SKM-1 treated with dmso at 0.1 percent for 144 hours (cell line): ENCODE measurements around the gene SLC38A9.
A peak's percentile ranks its signal among the peaks of the same experiment; 100 is the strongest.
"Not testable (repeated sequence)": the region's sequence is repeated elsewhere in the genome, so short reads cannot be mapped to it uniquely, and the experiment has no call there.

Source experiments
- DNase-seq: peaks from one replicate; lab custom pipeline; 2025; ENCODE audit not compliant: unreplicated experiment; lab: John Stamatoyannopoulos, UW

The SLC38A9 gene

GRCh38 chr5:55706230-55706629 is 5.9 kb downstream of the SLC38A9 start:
- DNase-seq: no peak

- DNase-seq: peak; percentile 1
These were observed 9.4 kb downstream of the SLC38A9 start for GRCh38 chr5:55702598-55703345.

- DNase-seq: no peak
These were observed 10.5 kb downstream of the SLC38A9 start for GRCh38 chr5:55701462-55702103.

- no peak for DNase-seq
These were observed 11.4 kb downstream of the SLC38A9 start for GRCh38 chr5:55700745-55701144.

- no peak for DNase-seq
These were observed 13.0 kb downstream of the SLC38A9 start for GRCh38 chr5:55699041-55699688.

DNA sequence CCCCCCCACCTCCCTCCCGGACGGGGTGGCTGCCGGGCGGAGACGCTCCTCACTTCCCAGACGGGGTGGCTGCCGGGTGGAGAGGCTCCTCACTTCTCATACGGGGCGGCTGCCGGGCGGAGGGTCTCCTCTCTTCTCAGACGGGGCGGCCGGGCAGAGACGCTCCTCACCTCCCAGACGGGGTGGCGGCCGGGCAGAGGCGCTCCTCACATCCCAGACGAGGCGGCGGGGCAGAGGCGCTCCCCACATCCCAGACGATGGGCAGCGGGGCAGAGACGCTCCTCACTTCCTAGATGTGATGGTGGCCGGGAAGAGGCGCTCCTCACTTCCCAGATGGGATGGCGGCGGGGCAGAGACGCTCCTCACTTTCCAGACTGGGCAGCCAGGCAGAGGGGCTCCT is 15.4 kb downstream of the SLC38A9 start:
- DNase-seq: not testable (repeated sequence)

- peak; percentile 62 for DNase-seq
These were observed 17.8 kb downstream of the SLC38A9 start for GRCh38 chr5:55694152-55694830.

DNA sequence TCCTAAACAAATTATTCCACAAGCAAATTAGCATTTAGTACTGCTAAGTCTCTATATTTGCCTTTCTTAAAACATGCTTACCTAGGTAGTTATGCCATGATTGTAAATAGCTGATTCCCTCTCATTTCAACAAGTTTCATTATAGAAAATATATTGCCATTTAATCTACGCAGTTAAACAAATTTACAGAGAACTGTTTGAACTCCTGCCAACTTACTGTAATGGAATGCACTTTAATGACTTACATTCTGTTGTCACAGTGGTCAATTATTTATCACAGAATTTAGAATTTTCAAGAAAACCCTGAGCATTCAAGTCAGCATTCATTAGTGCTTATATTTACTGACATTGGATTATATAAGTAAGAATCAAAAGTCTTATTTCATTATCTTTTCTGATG is 19.6 kb downstream of the SLC38A9 start:
- no peak for DNase-seq

GRCh38 chr5:55692106-55692417 is 20.1 kb downstream of the SLC38A9 start:
- DNase-seq: no peak

GRCh38 chr5:55691265-55692105 is 20.6 kb downstream of the SLC38A9 start:
- peak; percentile 23 for DNase-seq

DNA sequence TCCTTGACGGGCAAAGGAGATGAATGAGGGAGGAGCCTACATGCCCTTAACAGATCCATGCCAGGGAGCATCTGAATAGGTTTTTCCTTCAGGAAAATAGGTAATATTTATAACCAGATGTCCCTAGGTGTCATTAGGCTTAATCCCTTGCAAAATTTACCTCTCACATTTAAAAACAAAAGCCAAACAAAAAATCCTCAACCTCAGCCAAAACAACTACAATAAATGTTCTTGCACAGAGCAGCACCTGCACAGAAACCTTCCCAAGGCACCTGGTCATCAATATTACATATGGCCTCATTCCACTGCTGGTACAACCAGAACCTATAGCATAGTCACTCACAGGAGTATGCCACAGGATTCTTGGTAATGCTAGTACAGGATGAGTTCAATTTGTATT is 30.1 kb downstream of the SLC38A9 start:
- DNase-seq: no peak

DNA sequence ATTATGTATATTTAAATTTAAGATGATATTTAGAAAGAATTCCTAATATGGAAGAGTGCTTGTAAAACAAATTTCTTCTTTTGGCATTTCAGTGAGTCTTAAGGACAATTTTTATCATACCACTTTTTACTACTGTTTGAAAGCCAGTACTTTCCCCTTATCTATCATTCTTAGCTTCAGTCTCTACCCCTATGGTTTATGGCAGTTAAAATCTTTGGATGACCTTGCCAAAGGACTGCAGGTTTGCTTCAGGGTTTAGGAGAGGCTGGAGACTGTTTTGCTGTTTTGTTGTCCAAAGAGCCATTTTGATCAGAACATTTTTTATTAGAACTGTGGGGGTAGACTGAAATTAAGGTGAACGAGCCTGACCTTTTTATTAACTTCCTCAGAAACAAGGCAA is 30.8 kb downstream of the SLC38A9 start:
- DNase-seq: no peak

DNA sequence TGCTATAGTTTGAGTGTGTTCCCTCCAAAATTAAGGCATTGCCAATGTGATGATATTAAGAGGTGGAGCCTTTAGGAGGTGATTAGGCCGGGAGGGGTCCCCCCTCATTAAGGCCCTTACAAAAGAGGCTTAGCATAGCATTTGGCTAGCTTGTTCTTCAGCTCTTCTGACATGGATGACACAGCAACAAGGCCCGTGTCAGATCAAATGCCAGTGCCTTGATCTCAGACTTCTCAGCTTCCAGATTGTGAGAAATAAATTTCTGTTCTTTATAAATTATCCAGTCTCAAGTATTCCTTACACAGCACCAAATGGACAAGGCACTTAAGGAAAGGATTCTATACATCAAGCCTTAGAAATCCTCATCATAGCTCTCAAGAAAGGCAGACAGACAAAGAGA is 31.8 kb downstream of the SLC38A9 start:
- DNase-seq: no peak

DNA sequence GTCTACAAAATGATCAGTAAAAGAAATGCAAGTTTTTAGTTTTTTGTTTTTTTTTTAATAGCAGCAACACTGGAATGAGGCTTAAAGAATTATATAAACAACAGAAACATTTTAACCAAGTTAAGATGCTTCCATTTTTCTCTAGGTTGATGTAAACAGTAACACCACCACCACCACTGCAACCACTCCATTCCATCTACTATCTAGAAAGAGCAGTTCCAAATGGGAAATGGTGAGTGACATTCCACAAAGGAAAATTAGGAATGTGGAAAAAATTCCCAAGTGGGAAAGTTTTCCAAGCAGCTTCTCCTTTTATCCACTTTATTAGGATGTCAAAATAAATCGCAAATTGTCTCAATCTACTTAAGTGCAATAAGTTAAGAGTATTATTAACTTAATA is 32.6 kb downstream of the SLC38A9 start:
- no peak for DNase-seq

- no peak for DNase-seq
These were observed 37.0 kb downstream of the SLC38A9 start for GRCh38 chr5:55675119-55675518.

DNA sequence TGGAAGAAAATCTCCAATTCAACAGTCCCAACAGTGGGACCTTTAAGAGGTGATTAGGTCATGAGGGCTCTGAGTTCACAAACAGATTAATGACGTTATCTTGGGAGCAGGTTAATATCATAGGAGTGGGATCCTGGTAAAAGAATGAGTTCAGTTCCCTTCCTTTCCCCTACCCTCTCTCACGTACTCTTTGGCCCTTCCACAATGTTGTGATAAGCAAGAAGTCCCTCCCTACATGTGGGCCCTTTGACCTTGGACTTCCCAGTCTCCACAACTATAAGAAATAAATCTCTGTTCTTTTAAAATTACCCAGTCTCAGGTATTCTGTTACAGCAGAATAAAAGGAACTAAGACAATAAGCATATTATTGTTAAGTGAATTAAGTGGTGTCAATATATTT is 37.8 kb downstream of the SLC38A9 start:
- no peak for DNase-seq

GRCh38 chr5:55672477-55672911 is 39.6 kb downstream of the SLC38A9 start:
- no peak for DNase-seq

GRCh38 chr5:55671975-55672374 is 40.1 kb downstream of the SLC38A9 start:
- DNase-seq: no peak

- no peak for DNase-seq
These were observed 43.8 kb downstream of the SLC38A9 start for GRCh38 chr5:55668356-55668755.

DNA sequence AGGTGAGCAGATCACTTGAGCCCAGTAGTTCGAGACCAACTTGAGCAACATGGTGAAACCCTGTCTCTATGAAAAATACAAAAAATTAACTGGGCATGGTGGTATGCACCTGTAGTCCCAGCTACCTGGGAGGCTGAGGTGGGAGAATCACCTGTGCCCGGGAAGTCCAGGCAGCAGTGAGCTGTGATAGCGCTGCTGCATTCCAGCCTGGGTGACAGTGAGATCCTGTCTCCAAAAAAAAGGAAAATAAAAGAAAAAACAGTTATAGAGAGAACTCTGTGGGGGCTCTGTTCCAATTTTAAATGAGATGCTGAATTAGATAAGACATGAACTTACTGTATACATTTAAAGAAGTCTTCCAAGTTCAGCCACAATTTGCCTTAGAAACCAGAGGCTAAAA is 44.2 kb downstream of the SLC38A9 start:
- DNase-seq: no peak

GRCh38 chr5:55665065-55665464 is 47.1 kb downstream of the SLC38A9 start:
- DNase-seq: no peak
